Fibroblast of skin of left quadriceps (primary cell): ENCODE results near the gene SPO11.
A peak's percentile ranks its signal among the peaks of the same experiment; 100 is the strongest.

ENCODE experiments used
- DNase-seq, 2 experiments: peaks; one replicate each; pipeline ENCODE4 v3.0.0-alpha.2; 2013; ENCODE audit warnings: low read depth in 2 of 2

Gene SPO11

GRCh38 chr20:57390604-57391438, 61.2 kb downstream of the SPO11 start, which contains the start of gene RBM38:
Gene RBM38, plus strand, starts transcription at chr20:57391396. Its CDS starts 186 bp downstream, at chr20:57391582.
- DNase-seq: peak; percentile 34 to 46

- DNase-seq: no peak
Measured at GRCh38 chr20:57391439-57392301, 62.1 kb downstream of the SPO11 start.

- no peak for DNase-seq
Measured at GRCh38 chr20:57392512-57393271, 63.1 kb downstream of the SPO11 start.
